NCI-H510A (cell line): ENCODE measurements around the gene APOBR.
A peak's percentile ranks its signal among the peaks of the same experiment; 100 is the strongest.
"Not testable (repeated sequence)": the region's sequence is repeated elsewhere in the genome, so short reads cannot be mapped to it uniquely, and the experiment has no call there.

Source experiments
- DNase-seq: peaks from one replicate; lab custom pipeline; 2025; lab: John Stamatoyannopoulos, UW

The APOBR gene, protein sequence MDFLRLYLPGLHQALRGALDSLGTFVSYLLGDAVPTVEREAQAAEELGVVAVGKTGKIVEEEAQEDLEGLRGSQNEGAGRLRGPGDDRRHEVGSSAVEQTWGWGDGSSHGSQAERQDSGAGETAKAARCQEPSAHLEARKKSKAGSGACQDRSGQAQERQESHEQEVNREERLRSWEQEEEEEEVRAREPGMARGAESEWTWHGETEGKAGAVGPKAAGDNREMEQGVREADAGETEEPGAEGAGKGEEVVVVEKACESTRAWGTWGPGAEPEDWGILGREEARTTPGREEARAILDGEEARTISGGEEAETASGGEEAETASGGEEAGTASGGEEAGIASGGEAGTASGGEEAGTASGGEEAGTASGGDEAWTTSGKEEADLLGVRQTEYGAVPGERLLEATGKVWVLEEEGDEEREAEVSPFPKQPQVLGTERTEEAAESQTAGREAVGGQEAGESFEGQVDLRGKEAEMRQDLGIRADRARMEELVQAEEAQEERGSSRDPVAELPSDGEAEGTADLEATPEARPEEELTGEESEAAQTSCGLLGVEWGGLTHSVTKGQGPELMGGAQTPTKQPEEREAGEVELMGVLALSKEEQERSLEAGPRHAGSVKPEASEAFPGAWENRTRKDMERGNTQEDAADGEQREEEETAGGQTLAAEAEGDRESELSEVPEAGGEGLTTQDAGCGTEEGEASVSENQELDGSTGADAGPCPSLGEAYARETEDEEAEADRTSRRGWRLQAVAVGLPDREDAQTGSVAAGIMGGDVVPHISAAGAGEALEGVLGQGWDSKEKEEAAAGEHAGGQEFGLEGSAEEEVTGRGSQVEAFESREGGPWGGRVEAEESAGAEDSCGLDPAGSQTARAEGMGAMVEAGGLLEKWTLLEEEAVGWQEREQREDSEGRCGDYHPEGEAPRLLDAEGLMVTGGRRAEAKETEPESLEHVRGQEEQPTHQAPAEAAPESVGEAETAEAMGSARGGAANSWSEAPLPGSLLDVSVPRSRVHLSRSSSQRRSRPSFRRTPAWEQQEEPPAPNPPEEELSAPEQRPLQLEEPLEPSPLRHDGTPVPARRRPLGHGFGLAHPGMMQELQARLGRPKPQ

DNA sequence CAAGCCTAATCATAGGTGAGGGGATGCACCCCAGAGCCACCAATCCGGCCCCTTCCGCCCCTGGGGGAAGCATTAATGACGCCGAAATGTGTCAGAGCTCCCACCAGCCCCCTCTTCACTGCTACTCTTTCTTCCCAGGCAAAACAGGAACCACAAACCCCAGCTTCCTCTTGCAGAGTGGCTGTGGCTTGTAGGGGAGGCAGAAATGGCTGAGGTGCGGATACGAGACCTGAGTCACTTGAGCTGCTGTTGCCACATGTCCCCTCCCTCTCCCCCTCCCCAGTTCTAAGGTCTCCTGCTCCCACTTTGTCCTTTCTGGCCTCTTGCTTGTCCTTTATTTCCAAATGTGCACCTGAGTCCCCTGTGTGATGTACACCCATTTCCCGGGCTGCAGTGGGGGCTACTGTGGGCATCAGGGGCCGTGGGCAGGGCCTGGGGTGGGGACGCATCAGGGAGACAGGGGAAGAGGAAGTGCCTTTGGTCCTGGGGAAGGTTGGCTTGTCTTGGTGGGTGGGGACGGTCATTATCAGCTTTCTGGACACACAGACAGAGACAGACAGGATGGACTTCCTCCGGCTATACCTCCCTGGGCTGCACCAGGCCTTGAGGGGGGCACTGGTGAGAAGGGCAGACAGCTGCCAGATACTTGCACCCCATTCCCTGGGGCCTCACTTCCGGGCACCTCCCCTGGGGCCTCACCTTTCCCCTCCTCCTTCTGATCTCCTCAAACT lies at the start of gene APOBR:
Gene APOBR, plus strand, starts transcription at position 523 of the 731 bp plus-strand sequence. Its CDS starts 39 bp downstream, at position 562.
- DNase-seq: no peak

- not testable (repeated sequence) for DNase-seq
Measured at GRCh38 chr16:28446388-28446787, 48.1 kb upstream of the APOBR start.

DNA sequence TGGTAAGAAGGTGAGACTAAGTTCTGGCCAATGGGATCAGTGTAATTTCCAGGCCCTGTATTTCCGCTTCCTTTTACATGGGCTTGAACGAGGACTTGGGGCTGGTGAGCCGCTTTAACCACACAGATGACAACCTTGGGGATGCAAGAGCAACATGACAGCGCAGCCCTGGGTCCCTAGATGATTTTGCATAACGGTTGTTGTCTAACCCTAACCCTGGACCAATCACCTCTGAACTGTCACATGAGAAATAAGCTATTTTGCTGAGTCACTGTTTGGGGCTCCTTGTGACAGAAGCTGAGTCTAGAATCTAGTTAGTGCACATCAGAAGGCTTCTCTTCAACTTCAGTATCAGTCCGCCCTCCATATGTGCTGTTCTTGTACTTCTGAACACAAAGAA lies 47.4 kb upstream of the APOBR start:
- not testable (repeated sequence) for DNase-seq

DNA sequence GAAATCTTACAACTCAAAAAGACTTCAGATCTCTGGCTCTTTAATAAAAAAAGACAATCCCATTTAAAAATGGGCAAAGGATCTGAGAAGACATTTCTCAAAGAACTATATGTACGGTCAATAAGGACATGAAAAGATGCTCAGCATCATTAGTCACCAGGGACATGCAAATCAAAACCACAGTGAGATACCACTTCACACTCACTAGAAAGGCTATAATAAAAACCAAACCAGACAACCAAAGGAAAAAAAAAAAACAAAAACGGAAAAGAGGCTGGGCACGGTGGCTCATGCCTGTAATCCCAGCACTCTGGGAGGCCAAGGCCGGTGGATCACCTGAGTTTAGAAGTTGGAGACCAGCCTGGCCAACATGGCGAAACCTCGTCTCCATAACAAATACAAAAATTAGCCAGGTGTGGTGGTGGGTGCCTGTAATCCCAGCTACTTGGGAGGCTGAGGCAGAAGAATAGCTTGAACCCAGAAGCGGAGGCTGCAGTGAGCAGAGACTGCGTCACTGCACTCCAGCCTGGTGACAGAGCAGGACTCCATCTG lies 20.7 kb upstream of the APOBR start:
- no peak for DNase-seq

DNA sequence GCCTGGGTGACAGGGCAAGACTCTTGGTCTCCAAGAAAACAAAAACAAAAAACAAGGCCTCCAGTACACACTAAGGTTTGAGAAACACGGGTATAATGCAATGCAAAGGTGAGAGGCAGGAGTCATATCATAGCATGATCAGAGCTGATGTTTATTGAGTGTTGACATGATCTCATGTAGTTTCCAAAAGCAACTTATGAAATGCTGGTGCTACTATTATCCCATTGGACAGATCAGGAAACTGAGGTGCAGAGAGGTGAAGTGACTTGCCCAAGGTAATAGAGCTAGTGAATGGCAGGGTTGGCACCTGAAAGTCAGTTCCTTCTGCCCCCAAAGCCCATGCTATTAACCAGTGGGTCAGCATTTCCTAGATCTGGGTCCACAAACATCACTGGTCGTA lies 19.2 kb upstream of the APOBR start:
- DNase-seq: no peak

- no peak for DNase-seq
Measured at GRCh38 chr16:28477311-28477920, 17.0 kb upstream of the APOBR start.

DNA sequence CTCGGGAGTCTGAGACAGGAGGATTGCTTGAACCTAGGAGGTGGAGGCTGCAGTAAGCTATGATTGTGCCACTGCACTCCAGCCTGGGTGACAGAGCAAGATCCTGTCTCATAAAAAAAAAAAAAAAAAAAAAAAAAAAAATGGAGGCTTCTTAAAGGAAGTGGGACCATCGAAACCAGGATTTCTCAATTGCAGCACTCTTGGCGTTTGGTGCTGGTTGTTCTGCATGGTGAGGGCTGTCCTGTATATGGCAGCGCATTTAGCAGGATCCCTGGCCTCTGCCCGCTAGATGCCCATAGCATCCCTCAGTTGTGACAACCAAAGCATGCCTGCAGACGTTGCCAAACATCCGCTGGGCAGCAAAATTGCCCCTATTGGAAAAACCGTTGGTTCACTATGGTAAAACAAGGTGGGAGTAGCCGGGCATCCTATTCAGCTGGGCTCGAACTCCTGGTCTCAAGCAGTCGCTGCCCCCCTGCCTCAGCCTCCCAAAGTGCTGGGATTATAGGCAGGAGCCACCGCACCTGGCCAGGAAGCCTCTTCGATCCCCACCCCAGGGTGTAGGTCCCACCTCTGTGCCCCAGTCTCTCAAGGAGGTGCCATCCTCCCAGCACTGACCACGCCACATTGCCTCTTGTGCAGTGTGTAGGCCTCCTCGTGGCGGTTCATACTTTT lies 15.8 kb upstream of the APOBR start:
- DNase-seq: no peak

DNA sequence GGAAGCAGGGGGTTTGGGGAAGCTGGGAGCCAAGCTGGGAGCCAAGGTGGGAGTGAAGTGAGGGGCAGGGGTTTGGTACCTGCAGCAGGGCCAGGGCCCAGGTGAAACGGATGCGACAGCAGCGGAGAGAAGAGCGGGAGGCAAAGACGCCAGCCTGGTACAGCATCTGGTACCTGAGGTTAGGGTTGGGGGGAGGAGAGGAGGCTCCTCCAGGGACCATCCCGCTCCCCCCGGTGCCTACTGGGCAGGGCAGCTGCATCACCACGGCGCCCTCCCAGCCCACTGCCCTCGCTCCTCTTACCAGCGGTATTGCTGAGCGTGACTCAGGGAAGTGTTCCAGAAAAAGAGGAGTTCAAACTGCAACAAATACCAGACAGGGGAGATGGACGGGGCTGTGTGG lies 12.4 kb upstream of the APOBR start:
- no peak for DNase-seq

GRCh38 chr16:28483361-28483760 lies 11.1 kb upstream of the APOBR start:
- not testable (repeated sequence) for DNase-seq

DNA sequence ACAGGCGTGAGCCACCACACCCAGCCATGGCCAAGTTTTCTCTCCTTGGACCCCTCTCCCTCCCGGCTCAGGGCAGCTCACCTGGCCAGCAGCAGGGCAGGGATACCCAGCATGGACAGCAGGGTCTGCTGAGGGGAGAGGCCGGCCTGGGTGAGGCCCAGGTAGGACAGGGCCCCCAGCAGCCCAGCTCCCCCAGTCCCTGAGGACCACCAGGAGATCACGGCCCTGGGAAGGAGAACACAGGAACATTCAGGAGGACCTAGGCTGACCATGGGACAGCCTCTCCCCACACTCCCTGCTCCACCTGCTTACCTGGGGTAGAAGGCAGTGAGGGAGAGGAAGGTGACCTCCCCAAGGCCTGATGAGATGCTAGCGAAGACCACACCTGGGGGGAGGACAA lies 8.2 kb upstream of the APOBR start:
- no peak for DNase-seq

GRCh38 chr16:28491230-28491969 lies 3.0 kb upstream of the APOBR start:
- DNase-seq: no peak

GRCh38 chr16:28491970-28492474 lies 2.4 kb upstream of the APOBR start, which contains the start of gene CLN3:
Gene CLN3, minus strand, starts transcription at chr16:28492074. Its CDS starts 315 bp downstream, at chr16:28491759.
- peak; percentile 94 for DNase-seq

- DNase-seq: no peak
Measured at GRCh38 chr16:28492511-28492910, 1.9 kb upstream of the APOBR start.

DNA sequence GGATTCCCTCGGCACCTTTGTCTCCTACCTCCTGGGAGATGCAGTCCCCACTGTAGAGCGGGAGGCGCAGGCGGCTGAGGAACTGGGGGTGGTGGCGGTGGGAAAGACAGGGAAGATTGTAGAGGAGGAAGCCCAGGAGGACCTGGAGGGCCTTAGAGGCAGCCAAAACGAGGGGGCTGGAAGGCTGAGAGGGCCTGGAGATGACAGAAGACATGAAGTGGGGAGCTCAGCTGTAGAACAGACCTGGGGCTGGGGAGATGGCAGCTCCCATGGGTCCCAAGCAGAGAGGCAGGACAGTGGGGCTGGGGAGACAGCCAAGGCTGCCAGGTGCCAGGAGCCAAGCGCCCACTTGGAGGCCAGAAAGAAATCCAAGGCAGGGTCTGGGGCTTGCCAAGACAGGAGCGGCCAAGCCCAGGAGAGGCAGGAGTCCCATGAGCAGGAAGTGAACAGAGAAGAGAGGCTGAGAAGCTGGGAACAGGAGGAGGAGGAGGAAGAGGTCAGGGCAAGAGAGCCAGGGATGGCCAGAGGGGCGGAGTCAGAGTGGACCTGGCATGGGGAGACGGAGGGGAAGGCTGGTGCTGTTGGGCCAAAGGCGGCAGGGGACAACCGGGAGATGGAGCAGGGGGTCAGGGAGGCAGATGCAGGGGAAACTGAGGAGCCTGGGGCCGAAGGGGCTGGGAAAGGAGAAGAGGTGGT lies 803 bp downstream of the APOBR start:
- DNase-seq: no peak

GRCh38 chr16:28495795-28496749 lies 1.6 kb downstream of the APOBR start:
- no peak for DNase-seq

GRCh38 chr16:28496844-28497243 lies 2.4 kb downstream of the APOBR start:
- no peak for DNase-seq

DNA sequence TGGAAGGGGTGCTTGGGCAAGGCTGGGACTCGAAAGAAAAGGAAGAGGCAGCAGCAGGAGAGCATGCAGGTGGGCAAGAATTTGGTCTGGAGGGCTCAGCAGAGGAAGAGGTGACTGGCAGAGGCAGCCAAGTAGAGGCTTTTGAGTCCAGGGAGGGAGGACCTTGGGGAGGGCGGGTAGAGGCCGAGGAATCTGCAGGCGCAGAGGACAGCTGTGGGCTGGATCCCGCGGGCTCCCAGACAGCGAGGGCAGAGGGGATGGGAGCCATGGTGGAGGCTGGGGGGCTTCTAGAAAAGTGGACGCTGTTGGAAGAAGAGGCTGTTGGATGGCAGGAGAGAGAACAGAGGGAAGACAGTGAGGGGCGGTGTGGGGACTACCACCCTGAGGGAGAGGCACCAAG lies 2.9 kb downstream of the APOBR start:
- DNase-seq: no peak
